T-helper 17 cell (primary cell): ENCODE data around the gene LRRC4C. TPM values are rescaled to one million over a fixed set of nuclear protein-coding genes. Genes with fewer than 3 reads are reported as not detected.

Experiments
- ATAC-seq: fragments of 150-1000 bp; cut with Tn5 transposase; 2 replicates; pipeline ENCODE4 v1.10.0; 2021; ENCODE audit warnings: mild to moderate bottlenecking, moderate library complexity
- DNase-seq, 3 donors: peaks; one replicate each; pipeline versions ENCODE4 v3.0.0 to v3.0.0-alpha.2; 2020 to 2021
- H3K9me3 ChIP-seq: one replicate; pipeline ENCODE4 v1.7.0; 2013; ENCODE audit warnings: low read length, mild to moderate bottlenecking; ENCODE audit not compliant: control insufficient read depth, poor library complexity, severe bottlenecking
- H3K27ac Mint-ChIP-seq: one replicate; pipeline ENCODE4 v1.8.0; 2022; ENCODE audit warnings: mild to moderate bottlenecking, moderate library complexity, mixed read lengths
- H3K27me3 Mint-ChIP-seq: one replicate; pipeline ENCODE4 v1.8.0; 2022; ENCODE audit warnings: mixed read lengths
- H3K36me3 Mint-ChIP-seq: one replicate; pipeline ENCODE4 v1.8.0; 2022; ENCODE audit warnings: low read depth, mixed read lengths
- H3K4me1 Mint-ChIP-seq: one replicate; pipeline ENCODE4 v1.8.0; 2022; ENCODE audit warnings: mild to moderate bottlenecking, mixed read lengths
- H3K4me3 Mint-ChIP-seq: one replicate; pipeline ENCODE4 v1.8.0; 2022; ENCODE audit warnings: mild to moderate bottlenecking, moderate library complexity, mixed read lengths
- total RNA-seq, 4 donors: library from RNA in 2 of 4; stranded (reverse) in 2 of 4; gene quantifications; one replicate each; pipeline ENCODE4 v1.2.3 and lab custom pipeline; 2022 to 2026

The LRRC4C gene
- total RNA-seq, 2 donors from 2014 or later: not detected

- H3K9me3 ChIP-seq: no peaks in the 10 kb centered on the region
- no peak for ATAC-seq
- no peak for DNase-seq
- no peaks in the 10 kb centered on the region for H3K36me3 Mint-ChIP-seq
- no peaks in the 10 kb centered on the region for H3K27me3 Mint-ChIP-seq
- no peak overlapping the region for H3K4me3 Mint-ChIP-seq
- no peaks in the 10 kb centered on the region for H3K4me1 Mint-ChIP-seq
- H3K27ac Mint-ChIP-seq: no peak overlapping the region
Measured at GRCh38 chr11:41346042-41346441, 113.4 kb downstream of the LRRC4C start.

DNA sequence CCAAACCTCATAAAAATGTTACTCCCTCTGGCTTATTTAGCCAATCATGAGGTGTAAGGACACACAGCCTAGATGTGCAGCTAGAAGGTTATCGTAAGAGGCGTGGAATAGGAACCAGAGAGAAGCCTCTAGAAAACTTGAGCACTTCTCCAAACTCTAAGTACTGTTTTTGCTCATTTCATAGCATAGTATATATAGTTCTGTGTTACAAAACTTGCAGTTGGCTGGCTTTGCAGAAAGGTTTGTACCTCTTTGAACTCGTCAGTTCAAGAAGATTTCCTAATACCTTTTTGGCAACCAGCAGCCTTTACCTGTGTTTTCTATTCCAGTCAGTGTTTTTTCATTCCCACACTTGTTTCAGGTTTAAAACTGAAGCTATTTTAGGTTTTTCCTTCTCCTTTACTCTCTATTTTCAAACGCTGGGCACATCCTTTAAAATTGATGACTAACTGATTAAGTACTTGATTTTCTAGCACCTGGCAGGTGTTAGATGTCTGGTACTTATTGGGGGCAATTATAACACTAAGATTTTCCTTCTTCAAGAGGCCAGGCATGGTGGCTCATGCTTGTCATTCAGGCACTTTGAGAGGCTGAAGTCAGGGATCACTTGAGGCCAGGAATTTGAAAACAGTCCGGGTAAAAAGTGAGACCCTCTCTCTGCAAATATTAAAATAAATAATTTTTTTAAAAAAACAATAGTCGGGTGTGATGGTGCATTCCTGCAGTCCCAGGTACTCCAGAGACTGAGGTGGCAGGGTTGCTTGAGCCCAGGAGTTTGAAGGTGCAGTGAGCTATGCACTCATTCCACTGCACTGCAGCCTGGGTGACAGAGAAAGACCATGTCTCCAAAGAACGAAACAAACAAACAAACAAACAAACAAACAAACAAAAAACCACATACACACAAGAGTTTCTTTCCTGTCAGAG lies 125.2 kb downstream of the LRRC4C start:
- no peak for DNase-seq
- Mint-ChIP-seq H3K36me3 (no peaks in the 10 kb centered on the region), H3K27ac (no peak overlapping the region), H3K27me3 (no peaks in the 10 kb centered on the region), H3K4me1 (no peaks in the 10 kb centered on the region), H3K4me3 (no peak overlapping the region)
- no peaks in the 10 kb centered on the region for H3K9me3 ChIP-seq
- ATAC-seq: no peak

GRCh38 chr11:41333357-41333756 lies 126.1 kb downstream of the LRRC4C start:
- Mint-ChIP-seq H3K4me1 (no peaks in the 10 kb centered on the region), H3K27me3 (no peaks in the 10 kb centered on the region), H3K4me3 (no peak overlapping the region), H3K36me3 (no peaks in the 10 kb centered on the region), H3K27ac (no peak overlapping the region)
- H3K9me3 ChIP-seq: no peaks in the 10 kb centered on the region
- DNase-seq (no peak), ATAC-seq (no peak)

- H3K9me3 ChIP-seq: no peaks in the 10 kb centered on the region
- H3K4me3 Mint-ChIP-seq: no peak overlapping the region
- no peaks in the 10 kb centered on the region for H3K27me3 Mint-ChIP-seq
- no peak for DNase-seq
- no peak for ATAC-seq
- no peak overlapping the region for H3K27ac Mint-ChIP-seq
- H3K4me1 Mint-ChIP-seq: no peaks in the 10 kb centered on the region
- no peaks in the 10 kb centered on the region for H3K36me3 Mint-ChIP-seq
Measured at GRCh38 chr11:41328324-41328723, 131.1 kb downstream of the LRRC4C start.

- H3K27ac Mint-ChIP-seq: no peak overlapping the region
- H3K4me1 Mint-ChIP-seq: no peaks in the 10 kb centered on the region
- H3K4me3 Mint-ChIP-seq: no peak overlapping the region
- no peaks in the 10 kb centered on the region for H3K9me3 ChIP-seq
- H3K36me3 Mint-ChIP-seq: no peaks in the 10 kb centered on the region
- DNase-seq: no peak
- H3K27me3 Mint-ChIP-seq: no peaks in the 10 kb centered on the region
- ATAC-seq: no peak
Measured at GRCh38 chr11:41323446-41323845, 136.0 kb downstream of the LRRC4C start.

DNA sequence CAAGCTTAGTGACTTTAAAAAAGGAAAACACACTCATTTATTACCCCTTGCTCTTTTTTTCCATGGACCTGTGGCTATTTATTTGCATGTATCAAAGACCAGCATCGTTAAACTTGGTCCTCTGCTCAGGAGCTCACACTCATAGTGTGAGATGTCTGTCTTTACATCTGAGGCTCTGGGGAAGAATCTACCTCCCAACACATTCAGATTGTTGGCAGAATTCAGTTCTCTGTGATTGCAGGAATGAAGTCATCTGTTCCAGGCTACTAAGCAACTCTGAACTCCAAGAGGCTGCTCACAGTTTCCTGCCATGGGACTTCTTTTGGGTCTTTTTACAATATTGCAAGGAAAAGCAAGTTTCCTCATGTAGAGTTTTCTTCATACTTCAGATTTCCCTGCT lies 138.8 kb downstream of the LRRC4C start:
- H3K9me3 ChIP-seq: no peaks in the 10 kb centered on the region
- Mint-ChIP-seq H3K27ac (no peak overlapping the region), H3K4me3 (no peak overlapping the region), H3K4me1 (no peaks in the 10 kb centered on the region), H3K36me3 (no peaks in the 10 kb centered on the region), H3K27me3 (no peaks in the 10 kb centered on the region)
- no peak for DNase-seq
- ATAC-seq: no peak

- DNase-seq: no peak
- H3K4me3 Mint-ChIP-seq: no peak overlapping the region
- H3K4me1 Mint-ChIP-seq: no peaks in the 10 kb centered on the region
- H3K9me3 ChIP-seq: no peaks in the 10 kb centered on the region
- no peak for ATAC-seq
- H3K36me3 Mint-ChIP-seq: no peaks in the 10 kb centered on the region
- no peak overlapping the region for H3K27ac Mint-ChIP-seq
- H3K27me3 Mint-ChIP-seq: no peaks in the 10 kb centered on the region
Measured at GRCh38 chr11:41320238-41320637, 139.2 kb downstream of the LRRC4C start.

DNA sequence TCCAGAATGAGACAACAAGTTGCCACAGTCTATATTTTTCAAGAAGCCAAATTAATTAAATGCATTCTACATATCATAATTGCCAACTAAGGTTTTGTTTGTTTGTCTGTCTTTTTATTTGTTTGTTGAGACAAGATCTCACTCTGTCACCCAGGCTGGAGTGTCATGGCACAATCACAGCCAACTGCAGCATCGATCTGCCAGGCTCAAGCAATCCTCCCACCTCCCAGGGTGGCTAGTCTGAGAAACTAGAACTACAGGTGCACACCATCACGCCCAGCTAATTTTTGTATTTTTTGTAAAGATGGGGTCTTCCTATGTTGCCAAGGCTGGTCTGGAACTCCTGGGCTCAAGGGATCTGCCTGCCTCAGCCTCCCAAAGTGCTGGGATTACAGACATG lies 140.0 kb downstream of the LRRC4C start:
- Mint-ChIP-seq H3K27me3 (no peaks in the 10 kb centered on the region), H3K4me1 (no peaks in the 10 kb centered on the region), H3K36me3 (no peaks in the 10 kb centered on the region), H3K4me3 (no peak overlapping the region), H3K27ac (no peak overlapping the region)
- ATAC-seq: no peak
- no peaks in the 10 kb centered on the region for H3K9me3 ChIP-seq
- DNase-seq: no peak

- no peaks in the 10 kb centered on the region for H3K36me3 Mint-ChIP-seq
Measured at GRCh38 chr11:41316751-41317150, 142.7 kb downstream of the LRRC4C start.

DNA sequence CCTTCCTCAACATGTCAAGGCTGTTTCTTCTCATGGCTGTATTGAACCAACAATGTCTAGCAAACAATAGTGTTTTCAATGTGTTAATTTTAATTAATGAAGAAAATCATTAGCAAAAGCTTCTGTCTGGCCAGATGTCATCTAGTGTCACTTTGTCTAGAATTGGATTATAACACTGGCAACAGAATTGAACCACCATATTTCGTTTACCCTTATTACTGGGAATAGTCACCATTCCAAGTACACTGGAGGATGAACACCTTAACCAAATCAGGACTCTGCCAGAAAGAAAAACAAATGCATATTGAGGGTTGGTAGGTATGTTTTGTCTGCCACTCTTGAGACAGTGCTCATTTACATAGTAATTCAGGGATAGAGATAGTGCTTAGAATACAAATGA lies 146.2 kb downstream of the LRRC4C start:
- H3K36me3 Mint-ChIP-seq: no peaks in the 10 kb centered on the region
- ATAC-seq (no peak), DNase-seq (no peak)
- H3K4me1 Mint-ChIP-seq: no peaks in the 10 kb centered on the region
- H3K9me3 ChIP-seq: no peaks in the 10 kb centered on the region
- no peaks in the 10 kb centered on the region for H3K27me3 Mint-ChIP-seq
- no peak overlapping the region for H3K4me3 Mint-ChIP-seq
- no peak overlapping the region for H3K27ac Mint-ChIP-seq

More at GRCh38 chr11:41316751-41317150, 142.7 kb downstream of the LRRC4C start:
- Mint-ChIP-seq H3K4me1 (no peaks in the 10 kb centered on the region), H3K27ac (no peak overlapping the region), H3K27me3 (no peaks in the 10 kb centered on the region), H3K4me3 (no peak overlapping the region)
- DNase-seq (no peak), ATAC-seq (no peak)
- H3K9me3 ChIP-seq: no peaks in the 10 kb centered on the region

DNA sequence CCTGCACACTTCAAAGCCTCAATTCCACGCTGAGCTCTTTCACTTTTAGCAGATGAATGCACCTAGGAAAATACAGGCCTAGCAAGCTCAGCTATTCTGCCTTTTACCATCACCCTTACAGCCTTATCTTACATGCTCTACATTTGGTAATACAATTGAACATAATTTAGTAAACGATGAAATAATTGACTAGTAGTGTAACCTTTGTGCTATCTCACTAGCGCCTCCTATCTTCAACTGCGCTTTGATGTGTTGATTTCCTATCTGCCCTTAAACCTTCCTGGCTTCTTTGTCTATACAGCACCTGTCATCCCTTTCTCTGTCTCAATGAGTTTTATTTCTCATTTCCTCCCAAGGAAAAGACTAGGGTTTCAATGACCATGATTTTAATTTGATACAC lies 149.7 kb downstream of the LRRC4C start:
- H3K27me3 Mint-ChIP-seq: no peaks in the 10 kb centered on the region
- no peaks in the 10 kb centered on the region for H3K36me3 Mint-ChIP-seq
- H3K4me3 Mint-ChIP-seq: no peak overlapping the region
- no peaks in the 10 kb centered on the region for H3K9me3 ChIP-seq
- no peak for ATAC-seq
- H3K27ac Mint-ChIP-seq: no peak overlapping the region
- DNase-seq: no peak
- H3K4me1 Mint-ChIP-seq: no peaks in the 10 kb centered on the region

- Mint-ChIP-seq H3K4me3 (no peak overlapping the region), H3K27ac (no peak overlapping the region), H3K27me3 (no peaks in the 10 kb centered on the region), H3K4me1 (no peaks in the 10 kb centered on the region), H3K36me3 (no peaks in the 10 kb centered on the region)
- no peaks in the 10 kb centered on the region for H3K9me3 ChIP-seq
- DNase-seq (no peak), ATAC-seq (no peak)
Measured at GRCh38 chr11:41309111-41309522, 150.3 kb downstream of the LRRC4C start.

- H3K27ac Mint-ChIP-seq: no peak overlapping the region
- no peaks in the 10 kb centered on the region for H3K9me3 ChIP-seq
- no peaks in the 10 kb centered on the region for H3K27me3 Mint-ChIP-seq
- ATAC-seq (no peak), DNase-seq (no peak)
- H3K36me3 Mint-ChIP-seq: no peaks in the 10 kb centered on the region
- H3K4me1 Mint-ChIP-seq: no peaks in the 10 kb centered on the region
- H3K4me3 Mint-ChIP-seq: no peak overlapping the region
Measured at GRCh38 chr11:41308286-41308685, 151.2 kb downstream of the LRRC4C start.
